HEK293 (cell line): ENCODE data around the gene TDO2.

ENCODE experiments used
- CTCF ChIA-PET: fragments of 350-600 bp; formaldehyde crosslinking; extraction: SDS; loops from one replicate; lab custom pipeline; 2021; ENCODE audit warnings: antibody characterized with exemption; lab: Yijun Ruan, JAX
- POLR2A ChIA-PET: fragments of 300-600 bp; formaldehyde crosslinking; extraction: SDS; loops from one replicate; lab custom pipeline; 2020; ENCODE audit warnings: antibody characterized with exemption, inconsistent platforms; lab: Yijun Ruan, JAX
- H3K27ac ChIP-seq: fragments of 200-500 bp; sonication (Bioruptor generic); 2 replicates; pipeline ENCODE4 v1.5.1; 2014; ENCODE audit warnings: low read depth, low read length, control low read depth, inconsistent platforms; ENCODE audit errors: extremely low read depth
- H3K36me3 ChIP-seq, 2 experiments: fragments of 200-500 bp in 1 of 2; sonication (Bioruptor generic) in 1 of 2; 1 replicate in 1 of 2; 2 replicates in 1 of 2; pipeline ENCODE4 v1.5.1; 2014 to 2017; ENCODE audit warnings: inconsistent platforms in 2 of 2, low read length in 2 of 2; ENCODE audit not compliant: control insufficient read depth in 2 of 2, insufficient read depth in 1 of 2
- H3K4me1 ChIP-seq: fragments of 200-500 bp; sonication (Bioruptor generic); 2 replicates; pipeline ENCODE4 v1.5.1; 2014; ENCODE audit warnings: mild to moderate bottlenecking, low read length, inconsistent platforms; ENCODE audit not compliant: control insufficient read depth, insufficient read depth
- H3K4me3 ChIP-seq: 2 replicates; pipeline ENCODE4 v1.5.1; 2011; ENCODE audit warnings: low read depth, mild to moderate bottlenecking, control low read depth, low read length, moderate library complexity
- H3K9me3 ChIP-seq: fragments of 200-500 bp; sonication (Bioruptor generic); 2 replicates; pipeline ENCODE4 v1.5.1; 2014; ENCODE audit warnings: low read depth, low read length, inconsistent platforms; ENCODE audit not compliant: control insufficient read depth, insufficient read depth
- EGR2 ChIP-seq: fragments of 450-650 bp; formaldehyde crosslinking; IDR thresholded peaks from 2 replicates; pipeline ENCODE4 v1.5.1; 2016; ENCODE audit warnings: low read depth, missing biosample characterization, missing genetic modification characterization
- KLF7 ChIP-seq: fragments of 450-650 bp; formaldehyde crosslinking; IDR thresholded peaks from 2 replicates; pipeline ENCODE4 v1.5.1; 2016; ENCODE audit warnings: missing biosample characterization, missing genetic modification characterization, borderline replicate concordance
- MEIS1 ChIP-seq: sonication (generic); formaldehyde crosslinking; IDR thresholded peaks from 2 replicates; pipeline ENCODE4 v1.8.1; 2022; ENCODE audit warnings: missing genetic modification reagents, mild to moderate bottlenecking, borderline replicate concordance
- OSR2 ChIP-seq: fragments of 450-650 bp; formaldehyde crosslinking; IDR thresholded peaks from 2 replicates; pipeline ENCODE4 v1.5.1; 2016; ENCODE audit warnings: missing biosample characterization, missing genetic modification characterization
- WT1 ChIP-seq: fragments of 450-650 bp; formaldehyde crosslinking; IDR thresholded peaks from 2 replicates; pipeline ENCODE4 v1.5.1; 2016; ENCODE audit warnings: missing biosample characterization, missing genetic modification characterization
- ZBTB7A ChIP-seq: fragments of 450-650 bp; formaldehyde crosslinking; IDR thresholded peaks from 2 replicates; pipeline ENCODE4 v1.5.1; 2016; ENCODE audit warnings: low read depth, missing biosample characterization, missing genetic modification characterization
- ZFP69B ChIP-seq: fragments of 450-650 bp; formaldehyde crosslinking; IDR thresholded peaks from 2 replicates; pipeline ENCODE4 v1.5.1; 2016; ENCODE audit warnings: missing biosample characterization, missing genetic modification characterization
- ZNF239 ChIP-seq: fragments of 450-650 bp; formaldehyde crosslinking; IDR thresholded peaks from 2 replicates; pipeline ENCODE4 v1.5.1; 2016; ENCODE audit warnings: missing biosample characterization, missing genetic modification characterization
- ZNF311 ChIP-seq: fragments of 450-650 bp; formaldehyde crosslinking; IDR thresholded peaks from 2 replicates; pipeline ENCODE4 v1.5.1; 2017; ENCODE audit warnings: missing biosample characterization, missing genetic modification characterization, borderline replicate concordance
- ZNF558 ChIP-seq: fragments of 450-650 bp; formaldehyde crosslinking; IDR thresholded peaks from 2 replicates; pipeline ENCODE4 v1.5.1; 2016; ENCODE audit warnings: missing biosample characterization, missing genetic modification characterization
- TF ChIP-seq, protein P1 (sequence below): fragments of 450-650 bp; formaldehyde crosslinking; IDR thresholded peaks from 2 replicates; pipeline ENCODE4 v1.5.1; 2017; ENCODE audit warnings: missing biosample characterization, mild to moderate bottlenecking, missing genetic modification characterization, moderate library complexity
- TF ChIP-seq, protein P2 (sequence below): fragments of 450-650 bp; formaldehyde crosslinking; conservative IDR thresholded peaks from 2 replicates; pipeline ENCODE4 v1.5.1; 2016; ENCODE audit warnings: low read depth, missing biosample characterization, missing genetic modification characterization
- TF ChIP-seq, protein P3 (sequence below): fragments of 450-650 bp; formaldehyde crosslinking; IDR thresholded peaks from 2 replicates; pipeline ENCODE4 v1.5.1; 2016; ENCODE audit warnings: missing biosample characterization, missing genetic modification characterization, borderline replicate concordance
- TF ChIP-seq, protein P4 (sequence below): fragments of 450-650 bp; formaldehyde crosslinking; IDR thresholded peaks from 2 replicates; pipeline ENCODE4 v1.5.1; 2017; ENCODE audit warnings: missing biosample characterization, missing genetic modification characterization

Gene TDO2

DNA sequence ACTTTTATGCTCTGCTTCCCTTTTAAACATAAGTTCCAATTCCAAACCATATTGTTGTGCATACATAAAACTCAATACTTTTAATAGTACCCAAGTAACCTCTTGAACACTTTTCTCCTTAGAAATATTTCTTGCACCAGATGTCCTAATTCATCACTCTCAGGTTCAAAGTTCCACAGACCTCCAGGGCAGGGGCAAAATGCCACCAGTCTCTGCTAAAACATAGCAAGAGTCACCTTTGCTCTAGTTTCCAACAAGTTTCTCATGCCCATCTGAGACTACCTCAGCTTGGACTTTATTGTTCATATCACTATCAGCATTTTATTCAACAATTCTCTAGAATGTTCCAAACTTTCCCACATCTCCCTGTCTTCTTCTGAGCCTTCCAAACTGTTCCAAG lies 23.7 kb upstream of the TDO2 start:
- TF ChIP-seq ZNF311 (tag by site-specific recombination) = no peak
- TF ChIP-seq, protein P1, sequence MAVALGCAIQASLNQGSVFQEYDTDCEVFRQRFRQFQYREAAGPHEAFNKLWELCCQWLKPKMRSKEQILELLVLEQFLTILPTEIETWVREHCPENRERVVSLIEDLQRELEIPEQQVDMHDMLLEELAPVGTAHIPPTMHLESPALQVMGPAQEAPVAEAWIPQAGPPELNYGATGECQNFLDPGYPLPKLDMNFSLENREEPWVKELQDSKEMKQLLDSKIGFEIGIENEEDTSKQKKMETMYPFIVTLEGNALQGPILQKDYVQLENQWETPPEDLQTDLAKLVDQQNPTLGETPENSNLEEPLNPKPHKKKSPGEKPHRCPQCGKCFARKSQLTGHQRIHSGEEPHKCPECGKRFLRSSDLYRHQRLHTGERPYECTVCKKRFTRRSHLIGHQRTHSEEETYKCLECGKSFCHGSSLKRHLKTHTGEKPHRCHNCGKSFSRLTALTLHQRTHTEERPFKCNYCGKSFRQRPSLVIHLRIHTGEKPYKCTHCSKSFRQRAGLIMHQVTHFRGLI (tag by site-specific recombination) = no peak
- no peak for TF ChIP-seq ZFP69B (tag by site-specific recombination)
- TF ChIP-seq EGR2 (tag by site-specific recombination) = no peak
- TF ChIP-seq OSR2 = no peak
- TF ChIP-seq, protein P2, sequence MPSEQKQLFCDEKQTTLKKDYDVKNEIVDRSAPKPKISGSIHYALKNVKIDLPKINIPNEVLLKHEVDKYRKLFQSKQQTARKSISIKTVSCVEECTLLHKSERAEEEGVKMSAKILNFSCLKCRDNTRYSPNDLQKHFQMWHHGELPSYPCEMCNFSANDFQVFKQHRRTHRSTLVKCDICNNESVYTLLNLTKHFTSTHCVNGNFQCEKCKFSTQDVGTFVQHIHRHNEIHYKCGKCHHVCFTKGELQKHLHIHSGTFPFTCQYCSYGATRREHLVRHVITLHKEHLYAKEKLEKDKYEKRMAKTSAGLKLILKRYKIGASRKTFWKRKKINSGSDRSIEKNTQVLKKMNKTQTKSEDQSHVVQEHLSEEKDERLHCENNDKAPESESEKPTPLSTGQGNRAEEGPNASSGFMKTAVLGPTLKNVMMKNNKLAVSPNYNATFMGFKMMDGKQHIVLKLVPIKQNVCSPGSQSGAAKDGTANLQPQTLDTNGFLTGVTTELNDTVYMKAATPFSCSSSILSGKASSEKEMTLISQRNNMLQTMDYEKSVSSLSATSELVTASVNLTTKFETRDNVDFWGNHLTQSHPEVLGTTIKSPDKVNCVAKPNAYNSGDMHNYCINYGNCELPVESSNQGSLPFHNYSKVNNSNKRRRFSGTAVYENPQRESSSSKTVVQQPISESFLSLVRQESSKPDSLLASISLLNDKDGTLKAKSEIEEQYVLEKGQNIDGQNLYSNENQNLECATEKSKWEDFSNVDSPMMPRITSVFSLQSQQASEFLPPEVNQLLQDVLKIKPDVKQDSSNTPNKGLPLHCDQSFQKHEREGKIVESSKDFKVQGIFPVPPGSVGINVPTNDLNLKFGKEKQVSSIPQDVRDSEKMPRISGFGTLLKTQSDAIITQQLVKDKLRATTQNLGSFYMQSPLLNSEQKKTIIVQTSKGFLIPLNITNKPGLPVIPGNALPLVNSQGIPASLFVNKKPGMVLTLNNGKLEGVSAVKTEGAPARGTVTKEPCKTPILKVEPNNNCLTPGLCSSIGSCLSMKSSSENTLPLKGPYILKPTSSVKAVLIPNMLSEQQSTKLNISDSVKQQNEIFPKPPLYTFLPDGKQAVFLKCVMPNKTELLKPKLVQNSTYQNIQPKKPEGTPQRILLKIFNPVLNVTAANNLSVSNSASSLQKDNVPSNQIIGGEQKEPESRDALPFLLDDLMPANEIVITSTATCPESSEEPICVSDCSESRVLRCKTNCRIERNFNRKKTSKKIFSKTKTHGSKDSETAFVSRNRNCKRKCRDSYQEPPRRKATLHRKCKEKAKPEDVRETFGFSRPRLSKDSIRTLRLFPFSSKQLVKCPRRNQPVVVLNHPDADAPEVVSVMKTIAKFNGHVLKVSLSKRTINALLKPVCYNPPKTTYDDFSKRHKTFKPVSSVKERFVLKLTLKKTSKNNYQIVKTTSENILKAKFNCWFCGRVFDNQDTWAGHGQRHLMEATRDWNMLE = no peak
- no peak for TF ChIP-seq ZBTB7A (tag by site-specific recombination)
- no peak for TF ChIP-seq ZNF558 (tag by site-specific recombination)
- TF ChIP-seq MEIS1 (CRISPR knock-in tag) = no peak
- no peak for TF ChIP-seq KLF7 (tag by site-specific recombination)
- no peak for TF ChIP-seq ZNF239 (tag by site-specific recombination)
- TF ChIP-seq, protein P3, sequence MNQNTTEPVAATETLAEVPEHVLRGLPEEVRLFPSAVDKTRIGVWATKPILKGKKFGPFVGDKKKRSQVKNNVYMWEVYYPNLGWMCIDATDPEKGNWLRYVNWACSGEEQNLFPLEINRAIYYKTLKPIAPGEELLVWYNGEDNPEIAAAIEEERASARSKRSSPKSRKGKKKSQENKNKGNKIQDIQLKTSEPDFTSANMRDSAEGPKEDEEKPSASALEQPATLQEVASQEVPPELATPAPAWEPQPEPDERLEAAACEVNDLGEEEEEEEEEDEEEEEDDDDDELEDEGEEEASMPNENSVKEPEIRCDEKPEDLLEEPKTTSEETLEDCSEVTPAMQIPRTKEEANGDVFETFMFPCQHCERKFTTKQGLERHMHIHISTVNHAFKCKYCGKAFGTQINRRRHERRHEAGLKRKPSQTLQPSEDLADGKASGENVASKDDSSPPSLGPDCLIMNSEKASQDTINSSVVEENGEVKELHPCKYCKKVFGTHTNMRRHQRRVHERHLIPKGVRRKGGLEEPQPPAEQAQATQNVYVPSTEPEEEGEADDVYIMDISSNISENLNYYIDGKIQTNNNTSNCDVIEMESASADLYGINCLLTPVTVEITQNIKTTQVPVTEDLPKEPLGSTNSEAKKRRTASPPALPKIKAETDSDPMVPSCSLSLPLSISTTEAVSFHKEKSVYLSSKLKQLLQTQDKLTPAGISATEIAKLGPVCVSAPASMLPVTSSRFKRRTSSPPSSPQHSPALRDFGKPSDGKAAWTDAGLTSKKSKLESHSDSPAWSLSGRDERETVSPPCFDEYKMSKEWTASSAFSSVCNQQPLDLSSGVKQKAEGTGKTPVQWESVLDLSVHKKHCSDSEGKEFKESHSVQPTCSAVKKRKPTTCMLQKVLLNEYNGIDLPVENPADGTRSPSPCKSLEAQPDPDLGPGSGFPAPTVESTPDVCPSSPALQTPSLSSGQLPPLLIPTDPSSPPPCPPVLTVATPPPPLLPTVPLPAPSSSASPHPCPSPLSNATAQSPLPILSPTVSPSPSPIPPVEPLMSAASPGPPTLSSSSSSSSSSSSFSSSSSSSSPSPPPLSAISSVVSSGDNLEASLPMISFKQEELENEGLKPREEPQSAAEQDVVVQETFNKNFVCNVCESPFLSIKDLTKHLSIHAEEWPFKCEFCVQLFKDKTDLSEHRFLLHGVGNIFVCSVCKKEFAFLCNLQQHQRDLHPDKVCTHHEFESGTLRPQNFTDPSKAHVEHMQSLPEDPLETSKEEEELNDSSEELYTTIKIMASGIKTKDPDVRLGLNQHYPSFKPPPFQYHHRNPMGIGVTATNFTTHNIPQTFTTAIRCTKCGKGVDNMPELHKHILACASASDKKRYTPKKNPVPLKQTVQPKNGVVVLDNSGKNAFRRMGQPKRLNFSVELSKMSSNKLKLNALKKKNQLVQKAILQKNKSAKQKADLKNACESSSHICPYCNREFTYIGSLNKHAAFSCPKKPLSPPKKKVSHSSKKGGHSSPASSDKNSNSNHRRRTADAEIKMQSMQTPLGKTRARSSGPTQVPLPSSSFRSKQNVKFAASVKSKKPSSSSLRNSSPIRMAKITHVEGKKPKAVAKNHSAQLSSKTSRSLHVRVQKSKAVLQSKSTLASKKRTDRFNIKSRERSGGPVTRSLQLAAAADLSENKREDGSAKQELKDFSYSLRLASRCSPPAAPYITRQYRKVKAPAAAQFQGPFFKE (tag by site-specific recombination) = no peak
- TF ChIP-seq, protein P4, sequence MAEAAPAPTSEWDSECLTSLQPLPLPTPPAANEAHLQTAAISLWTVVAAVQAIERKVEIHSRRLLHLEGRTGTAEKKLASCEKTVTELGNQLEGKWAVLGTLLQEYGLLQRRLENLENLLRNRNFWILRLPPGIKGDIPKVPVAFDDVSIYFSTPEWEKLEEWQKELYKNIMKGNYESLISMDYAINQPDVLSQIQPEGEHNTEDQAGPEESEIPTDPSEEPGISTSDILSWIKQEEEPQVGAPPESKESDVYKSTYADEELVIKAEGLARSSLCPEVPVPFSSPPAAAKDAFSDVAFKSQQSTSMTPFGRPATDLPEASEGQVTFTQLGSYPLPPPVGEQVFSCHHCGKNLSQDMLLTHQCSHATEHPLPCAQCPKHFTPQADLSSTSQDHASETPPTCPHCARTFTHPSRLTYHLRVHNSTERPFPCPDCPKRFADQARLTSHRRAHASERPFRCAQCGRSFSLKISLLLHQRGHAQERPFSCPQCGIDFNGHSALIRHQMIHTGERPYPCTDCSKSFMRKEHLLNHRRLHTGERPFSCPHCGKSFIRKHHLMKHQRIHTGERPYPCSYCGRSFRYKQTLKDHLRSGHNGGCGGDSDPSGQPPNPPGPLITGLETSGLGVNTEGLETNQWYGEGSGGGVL (tag by site-specific recombination) = no peak
- TF ChIP-seq WT1 = no peak
- Histone ChIP-seq H3K27ac (no peak overlapping the region), H3K4me3 (no peak overlapping the region), H3K36me3 (no peaks in the 10 kb centered on the region), H3K9me3 (no peaks in the 10 kb centered on the region), H3K4me1 (no peaks in the 10 kb centered on the region)
- POLR2A ChIA-PET = no interaction called here
- CTCF ChIA-PET = no interaction called here
